K562 (cell line): ENCODE results near the gene OR7G3. TPM values are rescaled to one million over a fixed set of nuclear protein-coding genes. Genes with fewer than 3 reads are reported as not detected.

Source experiments
- ATAC-seq: fragments of 200-7000 bp; cut with Tn5 transposase; 3 replicates; pipeline ENCODE4 v1.9.1; 2020; ENCODE audit warnings: moderate library complexity
- BruUV-seq: library from RNA; stranded (reverse); fragments of 400-500 nt; replicated peaks from 2 replicates; lab custom pipeline; 2021; lab: Mats Ljungman, UMichigan
- CTCF ChIA-PET: fragments of 300-600 bp; formaldehyde crosslinking; extraction: SDS; loops from one replicate; lab custom pipeline; 2021; ENCODE audit warnings: low intra/inter-chr PET ratio; lab: Yijun Ruan, JAX
- POLR2A ChIA-PET: fragments of 300-600, 350-650 bp; sonication (Branson Sonifier 250); formaldehyde crosslinking; extraction: SDS; loops from one replicate; lab custom pipeline; 2021; ENCODE audit warnings: antibody characterized with exemption, inconsistent platforms; lab: Yijun Ruan, JAX
- DNase-seq, 4 experiments: peaks; one replicate each; pipeline versions ENCODE4 v3.0.0 to v3.0.0-alpha.2; 2011 to 2018; ENCODE audit warnings: low spot score in 3 of 4, mixed read lengths in 3 of 4; ENCODE audit errors: extremely low read depth in 1 of 4
- FAIRE-seq: peaks from 2 replicates; lab custom pipeline; 2011; peaks lifted over from hg19 to GRCh38; lab: Jason Lieb, UNC
- H2AFZ ChIP-seq: 2 replicates; pipeline ENCODE4 v1.6.0; 2011; ENCODE audit warnings: low read depth, low read length, control low read depth, inconsistent platforms
- H3K27ac ChIP-seq: fragments of 200-600 bp; 3 replicates; pipeline ENCODE4 v1.8.0; 2011; ENCODE audit warnings: low read depth, mild to moderate bottlenecking, control low read depth, inconsistent platforms, low read length, moderate library complexity, mixed read lengths; ENCODE audit errors: extremely low read depth
- H3K27me3 ChIP-seq, 2 experiments: fragments of 300-600 bp in 1 of 2; 2 replicates in 1 of 2; 3 replicates in 1 of 2; pipeline versions ENCODE4 v1.6.0 to v1.8.0; 2011; ENCODE audit warnings: inconsistent platforms in 2 of 2, low read length in 2 of 2, mild to moderate bottlenecking in 1 of 2, mixed read lengths in 1 of 2, moderate library complexity in 1 of 2; ENCODE audit not compliant: control insufficient read depth in 2 of 2, insufficient read depth in 2 of 2
- H3K36me3 ChIP-seq: fragments of 300-600 bp; 3 replicates; pipeline ENCODE4 v1.8.0; 2011; ENCODE audit warnings: mild to moderate bottlenecking, low read length, inconsistent platforms; ENCODE audit not compliant: control insufficient read depth, insufficient read depth
- H3K4me1 ChIP-seq, 2 experiments: fragments of 200-600 bp in 1 of 2; replicated peaks in 1 of 2; 2 replicates in 1 of 2; 3 replicates in 1 of 2; pipeline versions ENCODE4 v1.5.1 to v1.8.0; 2011; ENCODE audit warnings: inconsistent platforms in 2 of 2, low read length in 2 of 2, mild to moderate bottlenecking in 1 of 2, mixed read lengths in 1 of 2, moderate library complexity in 1 of 2; ENCODE audit not compliant: control insufficient read depth in 2 of 2, insufficient read depth in 2 of 2
- H3K4me2 ChIP-seq: 2 replicates; pipeline ENCODE4 v1.6.1; 2011; ENCODE audit warnings: low read length, control low read depth, inconsistent platforms, mixed read lengths; ENCODE audit not compliant: insufficient read depth
- H3K4me3 ChIP-seq: fragments of 200-600 bp; sonication (generic), shearing (Covaris generic); 2 replicates; pipeline ENCODE4 v1.5.1; 2016; ENCODE audit warnings: control low read depth, inconsistent platforms
- H3K79me2 ChIP-seq: fragments of 200-600 bp; 3 replicates; pipeline ENCODE4 v1.8.0; 2011; ENCODE audit warnings: low read length, inconsistent platforms; ENCODE audit not compliant: control insufficient read depth, insufficient read depth
- H3K9ac ChIP-seq, 2 experiments: 2 replicates each; pipeline versions ENCODE4 v1.6.0 to v1.6.1; 2011; ENCODE audit warnings: low read depth in 2 of 2, low read length in 2 of 2, control low read depth in 1 of 2, inconsistent platforms in 1 of 2, mild to moderate bottlenecking in 1 of 2, mixed read lengths in 1 of 2; ENCODE audit not compliant: insufficient read depth in 1 of 2
- H3K9me1 ChIP-seq: one replicate; pipeline ENCODE4 v1.6.0; 2011; ENCODE audit warnings: inconsistent platforms, mild to moderate bottlenecking, low read length, moderate library complexity; ENCODE audit not compliant: control insufficient read depth, insufficient read depth
- H3K9me3 ChIP-seq: replicated peaks from 2 replicates; pipeline ENCODE4 v1.5.1; 2011; ENCODE audit warnings: low read depth, low read length, inconsistent platforms; ENCODE audit not compliant: control insufficient read depth, insufficient read depth
- H4K20me1 ChIP-seq: replicated peaks from 2 replicates; pipeline ENCODE4 v1.6.1; 2011; ENCODE audit warnings: low read length, inconsistent platforms, mixed read lengths; ENCODE audit not compliant: control insufficient read depth, insufficient read depth
- ATF3 ChIP-seq, 2 experiments: fragments of 450-650 bp in 1 of 2; sonication (generic) in 1 of 2; formaldehyde crosslinking in 1 of 2; IDR thresholded peaks in 1 of 2; conservative IDR thresholded peaks in 1 of 2; 2 replicates each; pipeline versions ENCODE4 v1.6.1 to v1.8.1; 2016 to 2023; ENCODE audit warnings: mild to moderate bottlenecking in 2 of 2, moderate library complexity in 2 of 2, inconsistent platforms in 1 of 2, missing genetic modification reagents in 1 of 2
- CAMTA2 ChIP-seq: fragments of 250-450 bp; sonication (Bioruptor Pico); conservative IDR thresholded peaks from 2 replicates; pipeline ENCODE4 v1.5.1; 2022
- CBX8 ChIP-seq: fragments of 200-600 bp; sonication (generic); IDR thresholded peaks from 2 replicates; pipeline ENCODE4 v1.6.1; 2012; ENCODE audit warnings: borderline replicate concordance, mixed run types, low read depth, mild to moderate bottlenecking, moderate library complexity, mixed read lengths, low read length, control low read depth, inconsistent platforms; ENCODE audit not compliant: poor library complexity, severe bottlenecking; ENCODE audit errors: extremely low read depth
- CSDE1 ChIP-seq, 2 experiments: fragments of 450-650 bp; IDR thresholded peaks; 2 replicates each; pipeline ENCODE4 v1.6.1; 2016; ENCODE audit warnings: mild to moderate bottlenecking in 1 of 2
- RFX7 ChIP-seq: fragments of 250-450 bp; sonication (Bioruptor Pico); IDR thresholded peaks from 2 replicates; pipeline ENCODE4 v1.5.1; 2021; ENCODE audit warnings: mild to moderate bottlenecking
- ZBTB7A ChIP-seq: IDR thresholded peaks from 2 replicates; pipeline ENCODE4 v1.6.1; 2011; ENCODE audit warnings: low read depth, mild to moderate bottlenecking, low read length, moderate library complexity, borderline replicate concordance; ENCODE audit not compliant: control insufficient read depth
- WGBS: fragments of 100-300 bp; shearing (Covaris generic); methylation state at CpG from one replicate; pipeline ENCODE4 v1.1.6; 2016; ENCODE audit warnings: low coverage, mixed read lengths; ENCODE audit not compliant: insufficient coverage; ENCODE audit errors: missing lambda C conversion rate; 5-methylcytosine and 5-hydroxymethylcytosine counted together
- in situ Hi-C: fragments of 300-500 bp; cut with MboI; formaldehyde crosslinking; loops from 4 replicates; pipeline ENCODE4 v1.15.0; 2018; ENCODE audit warnings: inconsistent platforms, mixed read lengths
- intact Hi-C: fragments of 100-400 bp; cut with micrococcal nuclease; formaldehyde crosslinking; loops from 2 replicates; pipeline ENCODE4 v1.14.2; 2022
- polyA plus RNA-seq, 8 experiments: library from polyadenylated mRNA; depleted of rRNA in 4 of 8; stranded (reverse) in 5 of 8; unstranded in 3 of 8; fragments of >200 nt; fragmentation: Nextera tagmentation in 2 of 8; fragmentation: Illumina TruSeq in 1 of 8; extraction: Ambion mirVana in 2 of 8; extraction: Trizol in 1 of 8; gene quantifications; 2 replicates each; pipeline versions ENCODE4 v1.2.1 to v1.2.3, GENCODE V29; 2011 to 2014; ENCODE audit warnings: inconsistent platforms in 1 of 8, missing spikeins in 1 of 8
- total RNA-seq, 7 experiments: library from RNA; depleted of rRNA in 6 of 7; stranded (reverse); fragments of >200 nt in 6 of 7; fragmentation: Illumina TruSeq in 2 of 7; extraction: Trizol in 2 of 7; gene quantifications; 2 replicates each; pipeline versions ENCODE4 v1.2.1 to v1.2.3, GENCODE V29; 2011 to 2021; ENCODE audit warnings: low replicate concordance in 1 of 7
- TF ChIP-seq, protein P1 (sequence below), 2 experiments: fragments of 450-650 bp in 1 of 2; IDR thresholded peaks; 2 replicates each; pipeline ENCODE4 v1.6.1; 2011 to 2017; ENCODE audit warnings: low read depth in 2 of 2, antibody characterized with exemption in 1 of 2, borderline replicate concordance in 1 of 2, low read length in 1 of 2, mild to moderate bottlenecking in 1 of 2, mixed read lengths in 1 of 2; ENCODE audit not compliant: control insufficient read depth in 1 of 2
- TF ChIP-seq, protein P2 (sequence below): sonication (generic); formaldehyde crosslinking; IDR thresholded peaks from 2 replicates; pipeline ENCODE4 v1.9.0; 2022; ENCODE audit warnings: mild to moderate bottlenecking, missing genetic modification reagents
- TF ChIP-seq, protein P3 (sequence below): fragments of 250-450 bp; sonication (Bioruptor Pico); IDR thresholded peaks from 2 replicates; pipeline ENCODE4 v1.5.0; 2021; ENCODE audit warnings: mild to moderate bottlenecking, moderate library complexity
- TF ChIP-seq, protein P4 (sequence below): fragments of 250-450 bp; sonication (Bioruptor Pico); IDR thresholded peaks from 2 replicates; pipeline ENCODE4 v1.5.0; 2021

The OR7G3 gene
- total and polyA plus RNA-seq, 9 of the 15 experiments (the other 6 are each of a cell fraction or from before 2014, with no cell fraction given) = not detected

DNA sequence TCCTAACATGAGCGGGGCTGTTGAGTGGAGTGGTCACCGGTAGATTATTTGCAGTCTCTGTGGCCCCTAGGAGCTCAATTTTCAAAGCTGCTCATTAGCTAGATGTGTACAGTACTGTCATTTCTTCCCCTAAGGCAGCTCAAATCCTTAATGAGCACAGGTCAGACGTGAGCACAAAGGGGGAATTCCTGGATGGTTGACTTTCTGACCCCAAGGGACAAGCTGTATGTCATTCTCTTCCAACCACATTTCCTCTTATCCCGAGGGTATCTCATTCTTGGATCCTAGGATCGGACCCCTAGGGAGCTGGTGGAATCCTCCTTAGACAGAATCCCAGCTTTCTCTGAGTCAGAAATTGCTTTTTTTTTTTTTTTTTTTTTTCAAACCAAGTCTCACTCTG is 5.7 kb upstream of the OR7G3 start (continued):
- TF ChIP-seq, protein P1, sequence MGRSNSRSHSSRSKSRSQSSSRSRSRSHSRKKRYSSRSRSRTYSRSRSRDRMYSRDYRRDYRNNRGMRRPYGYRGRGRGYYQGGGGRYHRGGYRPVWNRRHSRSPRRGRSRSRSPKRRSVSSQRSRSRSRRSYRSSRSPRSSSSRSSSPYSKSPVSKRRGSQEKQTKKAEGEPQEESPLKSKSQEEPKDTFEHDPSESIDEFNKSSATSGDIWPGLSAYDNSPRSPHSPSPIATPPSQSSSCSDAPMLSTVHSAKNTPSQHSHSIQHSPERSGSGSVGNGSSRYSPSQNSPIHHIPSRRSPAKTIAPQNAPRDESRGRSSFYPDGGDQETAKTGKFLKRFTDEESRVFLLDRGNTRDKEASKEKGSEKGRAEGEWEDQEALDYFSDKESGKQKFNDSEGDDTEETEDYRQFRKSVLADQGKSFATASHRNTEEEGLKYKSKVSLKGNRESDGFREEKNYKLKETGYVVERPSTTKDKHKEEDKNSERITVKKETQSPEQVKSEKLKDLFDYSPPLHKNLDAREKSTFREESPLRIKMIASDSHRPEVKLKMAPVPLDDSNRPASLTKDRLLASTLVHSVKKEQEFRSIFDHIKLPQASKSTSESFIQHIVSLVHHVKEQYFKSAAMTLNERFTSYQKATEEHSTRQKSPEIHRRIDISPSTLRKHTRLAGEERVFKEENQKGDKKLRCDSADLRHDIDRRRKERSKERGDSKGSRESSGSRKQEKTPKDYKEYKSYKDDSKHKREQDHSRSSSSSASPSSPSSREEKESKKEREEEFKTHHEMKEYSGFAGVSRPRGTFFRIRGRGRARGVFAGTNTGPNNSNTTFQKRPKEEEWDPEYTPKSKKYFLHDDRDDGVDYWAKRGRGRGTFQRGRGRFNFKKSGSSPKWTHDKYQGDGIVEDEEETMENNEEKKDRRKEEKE (IDR thresholded peaks at IDR 0.05; ENCODE audit: borderline replicate concordance in 1 of 2, control insufficient read depth in 1 of 2, low read depth in 2 of 2, low read length in 1 of 2) = no peak
- TF ChIP-seq, protein P2, sequence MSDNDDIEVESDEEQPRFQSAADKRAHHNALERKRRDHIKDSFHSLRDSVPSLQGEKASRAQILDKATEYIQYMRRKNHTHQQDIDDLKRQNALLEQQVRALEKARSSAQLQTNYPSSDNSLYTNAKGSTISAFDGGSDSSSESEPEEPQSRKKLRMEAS (CRISPR knock-in tag) = no peak
- no peak for TF ChIP-seq ZBTB7A

DNA sequence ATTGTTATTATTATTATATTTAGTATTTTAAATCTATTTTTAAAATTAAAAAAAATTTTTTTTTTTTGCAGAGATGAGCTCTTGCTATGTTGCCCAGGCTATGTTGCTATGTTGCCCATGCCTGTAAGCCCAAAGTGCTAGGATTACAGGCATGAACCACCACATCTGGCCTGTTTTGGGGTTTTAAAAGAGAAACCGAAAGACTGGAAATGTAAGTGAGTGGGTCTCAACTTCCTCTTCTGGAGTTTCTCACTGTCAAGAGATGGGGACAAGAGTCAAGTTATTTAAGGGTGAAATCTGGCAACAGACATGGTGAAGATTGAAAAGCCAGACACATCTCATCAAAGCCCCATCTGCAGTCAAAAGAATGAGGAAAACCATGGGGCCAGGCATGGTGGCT is 4.2 kb upstream of the OR7G3 start:
- no peak overlapping the region for H2AFZ ChIP-seq
- H3K4me3 ChIP-seq = no peak overlapping the region
- DNase-seq (no peak), ATAC-seq (no peak), FAIRE-seq (no peak)
- H3K9me1 ChIP-seq = no peaks in the 10 kb centered on the region
- peaks cover 0 to 6% of the 10 kb centered on the region in 2 experiments; a peak in 2 of 5 replicates for H3K27me3 ChIP-seq
- 47% methylated on average over 1 of the region's 1 CpG for WGBS
- intact Hi-C loops = no loop called here
- BruUV-seq = no TSS peak
- no peaks in the 10 kb centered on the region for H4K20me1 ChIP-seq
- in situ Hi-C loops = loop anchor here (10.0 kb wide), 2 partner anchors 494 to 664 kb away; partner anchors contain the start of gene ZNF561
- POLR2A ChIA-PET = interaction anchor here (1.2 kb wide), 1 partner anchor 624 kb away, joined by 3 read pairs; no protein-coding TSS in a partner anchor
- no peaks in the 10 kb centered on the region for H3K4me1 ChIP-seq
- no peaks in the 10 kb centered on the region for H3K36me3 ChIP-seq
- H3K4me2 ChIP-seq = no peak overlapping the region
- H3K79me2 ChIP-seq = no peaks in the 10 kb centered on the region
- H3K27ac ChIP-seq = no peak overlapping the region
- CTCF ChIA-PET = no interaction called here
- H3K9me3 ChIP-seq = no peaks in the 10 kb centered on the region
- H3K9ac ChIP-seq = no peak overlapping the region
- TF ChIP-seq CAMTA2 (no peak), RFX7 (CRISPR knock-in tag) (no peak), CBX8 (no peak), ATF3 (IDR thresholded peaks at IDR 0.05) (no peak), ATF3 (CRISPR knock-in tag; conservative IDR thresholded peaks at IDR 0.05) (no peak), CSDE1 (IDR thresholded peaks at IDR 0.05) (no peak)
- TF ChIP-seq, protein P3, sequence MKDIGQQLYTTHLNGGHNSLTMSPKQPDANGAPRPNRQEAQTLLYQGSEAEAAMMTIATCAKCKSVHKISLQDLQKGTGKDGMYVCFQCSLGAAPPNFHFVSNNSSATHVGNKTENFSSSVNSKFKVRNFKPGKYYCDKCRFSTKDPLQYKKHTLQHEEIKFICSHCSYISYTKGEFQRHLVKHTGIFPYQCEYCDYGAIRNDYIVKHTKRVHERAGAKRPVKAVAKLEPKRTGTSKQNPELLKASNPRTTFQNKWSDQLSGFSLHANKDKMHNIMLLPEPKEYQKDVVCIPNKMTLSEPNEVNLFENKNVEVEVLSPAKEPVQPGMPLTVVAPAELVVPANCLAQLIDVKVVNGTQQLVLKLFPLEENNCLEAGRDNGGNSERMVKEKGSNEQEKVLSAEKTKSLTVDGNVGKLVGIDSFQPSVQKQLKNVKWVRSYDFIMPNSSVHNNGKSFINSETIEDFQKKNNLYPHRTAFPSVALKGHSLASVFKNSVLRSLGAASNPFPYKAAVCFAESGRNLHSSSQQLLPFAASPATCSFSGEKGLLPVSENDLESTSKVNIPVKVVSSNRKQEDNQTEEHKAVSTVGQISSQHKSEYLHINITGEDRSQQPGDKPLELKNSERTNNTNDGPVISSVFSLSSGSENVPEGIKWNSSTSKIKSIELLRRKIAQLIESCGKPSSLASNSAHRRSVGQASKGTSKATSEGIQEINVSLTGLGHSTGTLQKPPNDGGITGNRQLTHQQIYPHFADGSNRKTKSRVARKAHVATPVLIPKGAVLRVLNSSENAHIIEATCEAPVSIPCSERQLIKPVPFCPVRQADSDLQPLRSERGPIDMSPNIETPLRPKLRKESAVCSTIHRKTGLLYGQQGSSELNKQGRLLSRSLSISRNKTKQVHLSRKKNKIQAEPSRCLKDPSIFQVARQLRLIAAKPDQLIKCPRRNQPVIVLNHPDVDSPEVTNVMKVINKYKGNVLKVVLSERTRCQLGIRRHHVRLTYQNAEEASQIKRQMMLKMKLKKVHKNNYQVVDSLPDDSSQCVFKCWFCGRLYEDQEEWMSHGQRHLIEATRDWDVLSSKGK (CRISPR knock-in tag) = no peak
- TF ChIP-seq, protein P4, sequence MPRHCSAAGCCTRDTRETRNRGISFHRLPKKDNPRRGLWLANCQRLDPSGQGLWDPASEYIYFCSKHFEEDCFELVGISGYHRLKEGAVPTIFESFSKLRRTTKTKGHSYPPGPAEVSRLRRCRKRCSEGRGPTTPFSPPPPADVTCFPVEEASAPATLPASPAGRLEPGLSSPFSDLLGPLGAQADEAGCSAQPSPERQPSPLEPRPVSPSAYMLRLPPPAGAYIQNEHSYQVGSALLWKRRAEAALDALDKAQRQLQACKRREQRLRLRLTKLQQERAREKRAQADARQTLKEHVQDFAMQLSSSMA = no peak
